ENCODE results near the gene BZW2. TPM values are rescaled to one million over a fixed set of nuclear protein-coding genes. Genes with fewer than 3 reads are reported as not detected.

Gene BZW2
- total and polyA plus RNA-seq, 4 experiments from 2014 or later = 18.6 to 58.7 (median 33.6) TPM

DNA sequence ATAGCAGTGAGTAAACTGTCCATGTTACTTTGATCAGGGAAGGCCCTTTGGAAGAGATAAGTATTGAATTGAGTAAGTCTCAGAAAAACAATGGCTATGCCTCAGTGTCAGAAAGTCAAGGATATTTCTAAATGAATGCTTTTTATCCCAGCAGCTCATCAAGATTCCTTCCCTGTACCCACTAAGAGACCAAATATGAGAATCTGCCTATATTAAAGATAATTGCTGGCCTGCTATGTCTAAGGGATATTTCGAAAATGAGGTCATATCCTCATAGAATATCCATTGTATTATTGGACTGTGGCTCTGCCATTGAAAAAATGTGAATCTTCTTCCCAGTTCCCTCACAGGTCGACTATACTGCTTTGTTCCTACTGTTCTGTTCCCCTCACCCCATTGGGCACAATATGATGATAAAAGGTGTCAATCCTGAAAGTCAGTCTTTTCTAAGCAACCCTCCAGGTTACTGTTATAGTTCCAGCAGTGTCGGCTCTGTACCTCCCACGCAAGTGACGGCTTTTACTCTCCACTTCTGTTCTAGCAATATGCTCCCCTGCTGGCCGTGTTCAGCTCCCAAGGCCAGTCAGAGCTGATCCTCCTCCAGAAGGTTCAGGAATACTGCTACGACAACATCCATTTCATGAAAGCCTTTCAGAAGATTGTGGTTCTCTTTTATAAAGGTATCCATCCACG, 51.7 kb downstream of the BZW2 start:
- DNase-seq = no peak
- Mint-ChIP-seq H3K4me3 (no peak overlapping the region), H3K4me1 (peaks cover 0 to 1% (median 0%) of the 10 kb centered on the region in 4 donors), H3K9me3 (no peaks in the 10 kb centered on the region), H3K36me3 (peaks cover 75 to 79% of the 10 kb centered on the region in 2 donors), H3K27me3 (no peaks in the 10 kb centered on the region), H3K27ac (no peak overlapping the region)
- no peak overlapping the region for H3K4me3 ChIP-seq (ENCODE audit: low read length in 2 of 2)
- ChIA-PET POLR2A (ENCODE audit: partially characterized antibody) (no interaction called here), CTCF (ENCODE audit: partially characterized antibody) (no interaction called here)
- H3K27me3 ChIP-seq (ENCODE audit: insufficient read depth, low read length) = no peaks in the 10 kb centered on the region
- no peaks in the 10 kb centered on the region for H3K9me3 ChIP-seq (ENCODE audit: control insufficient read depth in 1 of 2, low read length in 2 of 2)
- H3K27ac ChIP-seq (ENCODE audit: low read depth, low read length) = no peak overlapping the region
- H3K4me1 ChIP-seq (ENCODE audit: insufficient read depth, low read length) = no peaks in the 10 kb centered on the region
- H3K36me3 ChIP-seq (ENCODE audit: insufficient read depth, low read length) = peaks cover 55% of the 10 kb centered on the region
- intact Hi-C loops (cut with micrococcal nuclease) = loop anchor here (10.0 kb wide), 1 partner anchor 217 kb away; no protein-coding TSS in a partner anchor

DNA sequence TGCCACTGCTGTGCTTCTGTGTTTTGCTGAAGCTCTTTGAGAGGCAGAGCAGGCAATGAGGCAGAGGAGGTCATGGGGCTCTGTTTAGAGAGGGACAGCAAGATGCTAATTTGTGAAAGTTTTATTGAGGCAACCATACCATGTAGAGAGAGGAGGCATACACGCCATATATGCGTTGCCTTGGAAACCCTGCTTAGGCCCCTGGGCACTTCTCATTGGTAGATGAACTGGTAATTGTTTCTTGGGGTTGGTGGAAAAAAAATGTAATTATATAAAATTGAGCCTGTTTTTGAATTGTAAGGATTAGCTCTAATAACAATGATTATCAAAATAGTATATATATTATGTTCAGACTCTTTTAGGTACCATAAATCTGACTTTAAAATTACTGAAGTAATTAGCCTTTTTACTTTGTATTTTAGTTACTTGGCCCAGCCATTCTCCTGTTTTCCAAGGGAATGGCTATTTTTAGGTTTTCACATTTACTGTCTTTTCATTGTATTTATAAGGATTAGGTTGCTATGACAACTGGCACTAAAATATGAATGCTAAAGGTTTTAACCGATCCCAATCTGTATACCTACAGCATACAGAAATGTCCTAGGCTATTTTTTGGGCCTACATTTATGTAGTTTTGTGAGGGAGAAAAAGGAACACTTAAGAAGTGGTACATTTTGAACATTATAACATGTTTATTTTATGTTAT, 52.4 kb downstream of the BZW2 start:
- ChIA-PET CTCF (ENCODE audit: partially characterized antibody) (no interaction called here), POLR2A (ENCODE audit: partially characterized antibody) (no interaction called here)
- intact Hi-C loops (cut with micrococcal nuclease) = loop anchor here (10.0 kb wide), 1 partner anchor 216 kb away; no protein-coding TSS in a partner anchor
- Mint-ChIP-seq H3K4me3 (no peak overlapping the region), H3K4me1 (peaks cover 0 to 1% (median 0%) of the 10 kb centered on the region in 4 donors), H3K36me3 (peaks cover 71 to 77% of the 10 kb centered on the region in 2 donors), H3K9me3 (no peaks in the 10 kb centered on the region), H3K27me3 (no peaks in the 10 kb centered on the region), H3K27ac (no peak overlapping the region)
- no peaks in the 10 kb centered on the region for H3K4me1 ChIP-seq (ENCODE audit: insufficient read depth, low read length)
- no peak overlapping the region for H3K27ac ChIP-seq (ENCODE audit: low read depth, low read length)
- DNase-seq = no peak
- H3K9me3 ChIP-seq (ENCODE audit: control insufficient read depth in 1 of 2, low read length in 2 of 2) = no peaks in the 10 kb centered on the region
- H3K27me3 ChIP-seq (ENCODE audit: insufficient read depth, low read length) = no peaks in the 10 kb centered on the region
- H3K4me3 ChIP-seq (ENCODE audit: low read length in 2 of 2) = no peak overlapping the region
- peaks cover 55% of the 10 kb centered on the region for H3K36me3 ChIP-seq (ENCODE audit: insufficient read depth, low read length)

DNA sequence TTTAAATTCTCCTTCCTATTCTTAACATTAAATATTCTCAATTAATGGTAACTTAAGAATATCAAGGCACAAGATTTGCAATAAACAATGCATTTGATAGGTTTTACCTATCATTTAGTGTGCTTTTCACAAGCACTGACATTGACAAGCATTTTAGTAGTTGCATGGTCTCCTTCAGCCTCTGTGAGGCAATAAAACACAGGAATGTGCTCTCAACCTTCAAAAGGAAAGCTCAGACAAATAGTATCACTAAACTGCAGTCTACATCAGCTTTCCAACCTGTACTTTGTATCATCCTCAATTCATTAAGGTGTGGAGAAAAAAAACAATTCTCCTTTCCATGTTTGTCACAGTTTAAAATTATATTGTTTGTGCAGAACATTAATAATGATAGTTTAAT, 56.5 kb downstream of the BZW2 start:
- H3K4me1 Mint-ChIP-seq = peaks cover 0 to 1% (median 0%) of the 10 kb centered on the region in 4 donors
- H3K36me3 Mint-ChIP-seq = peaks cover 65 to 68% of the 10 kb centered on the region in 2 donors
- ChIA-PET POLR2A (ENCODE audit: partially characterized antibody) (no interaction called here), CTCF (ENCODE audit: partially characterized antibody) (interaction anchor here (1.4 kb wide), 1 partner anchor 9 kb away, joined by 3 read pairs; no protein-coding TSS in a partner anchor)
- Histone ChIP-seq H3K9me3 (ENCODE audit: control insufficient read depth in 1 of 2, low read length in 2 of 2) (no peaks in the 10 kb centered on the region), H3K4me1 (ENCODE audit: insufficient read depth, low read length) (no peaks in the 10 kb centered on the region), H3K27ac (ENCODE audit: low read depth, low read length) (no peak overlapping the region), H3K36me3 (ENCODE audit: insufficient read depth, low read length) (peaks cover 26% of the 10 kb centered on the region), H3K27me3 (ENCODE audit: insufficient read depth, low read length) (no peaks in the 10 kb centered on the region), H3K4me3 (ENCODE audit: low read length in 2 of 2) (no peak overlapping the region)
- H3K27ac Mint-ChIP-seq = no peak overlapping the region
- H3K9me3 Mint-ChIP-seq = no peaks in the 10 kb centered on the region
- intact Hi-C loops (cut with micrococcal nuclease) = no loop called here
- H3K4me3 Mint-ChIP-seq = no peak overlapping the region
- H3K27me3 Mint-ChIP-seq = no peaks in the 10 kb centered on the region
- DNase-seq = no peak

- Mint-ChIP-seq H3K4me3 (no peak overlapping the region), H3K9me3 (no peaks in the 10 kb centered on the region), H3K36me3 (peaks cover 35 to 41% of the 10 kb centered on the region in 2 donors), H3K27me3 (no peaks in the 10 kb centered on the region), H3K4me1 (peaks cover 0 to 4% (median 0%) of the 10 kb centered on the region in 4 donors), H3K27ac (no peak overlapping the region)
- H3K27me3 ChIP-seq (ENCODE audit: insufficient read depth, low read length) = no peaks in the 10 kb centered on the region
- no peaks in the 10 kb centered on the region for H3K9me3 ChIP-seq (ENCODE audit: control insufficient read depth in 1 of 2, low read length in 2 of 2)
- ChIA-PET CTCF (ENCODE audit: partially characterized antibody) (no interaction called here), POLR2A (ENCODE audit: partially characterized antibody) (no interaction called here)
- H3K27ac ChIP-seq (ENCODE audit: low read depth, low read length) = no peak overlapping the region
- intact Hi-C loops (cut with micrococcal nuclease) = no loop called here
- no peak overlapping the region for H3K4me3 ChIP-seq (ENCODE audit: low read length in 2 of 2)
- no peaks in the 10 kb centered on the region for H3K4me1 ChIP-seq (ENCODE audit: insufficient read depth, low read length)
- no peak for DNase-seq
- no peaks in the 10 kb centered on the region for H3K36me3 ChIP-seq (ENCODE audit: insufficient read depth, low read length)
These were observed 62.5 kb downstream of the BZW2 start for GRCh38 chr7:16708511-16708910.

- Histone ChIP-seq H3K4me3 (ENCODE audit: low read length in 2 of 2) (no peak overlapping the region), H3K36me3 (ENCODE audit: insufficient read depth, low read length) (no peaks in the 10 kb centered on the region), H3K27me3 (ENCODE audit: insufficient read depth, low read length) (no peaks in the 10 kb centered on the region), H3K4me1 (ENCODE audit: insufficient read depth, low read length) (no peaks in the 10 kb centered on the region), H3K27ac (ENCODE audit: low read depth, low read length) (no peak overlapping the region), H3K9me3 (ENCODE audit: control insufficient read depth in 1 of 2, low read length in 2 of 2) (no peaks in the 10 kb centered on the region)
- H3K27ac Mint-ChIP-seq = no peak overlapping the region
- peaks cover 0 to 4% (median 0%) of the 10 kb centered on the region in 4 donors for H3K4me1 Mint-ChIP-seq
- no peak overlapping the region for H3K4me3 Mint-ChIP-seq
- CTCF ChIA-PET (ENCODE audit: partially characterized antibody) = no interaction called here
- intact Hi-C loops (cut with micrococcal nuclease) = no loop called here
- POLR2A ChIA-PET (ENCODE audit: partially characterized antibody) = no interaction called here
- no peaks in the 10 kb centered on the region for H3K9me3 Mint-ChIP-seq
- DNase-seq = no peak
- peaks cover 30 to 37% of the 10 kb centered on the region in 2 donors for H3K36me3 Mint-ChIP-seq
- no peaks in the 10 kb centered on the region for H3K27me3 Mint-ChIP-seq
These were observed 63.0 kb downstream of the BZW2 start for GRCh38 chr7:16708980-16709379.

- H3K9me3 ChIP-seq (ENCODE audit: control insufficient read depth in 1 of 2, low read length in 2 of 2) = no peaks in the 10 kb centered on the region
- intact Hi-C loops (cut with micrococcal nuclease) = no loop called here
These were observed 64.7 kb downstream of the BZW2 start for GRCh38 chr7:16710651-16711050.

DNA sequence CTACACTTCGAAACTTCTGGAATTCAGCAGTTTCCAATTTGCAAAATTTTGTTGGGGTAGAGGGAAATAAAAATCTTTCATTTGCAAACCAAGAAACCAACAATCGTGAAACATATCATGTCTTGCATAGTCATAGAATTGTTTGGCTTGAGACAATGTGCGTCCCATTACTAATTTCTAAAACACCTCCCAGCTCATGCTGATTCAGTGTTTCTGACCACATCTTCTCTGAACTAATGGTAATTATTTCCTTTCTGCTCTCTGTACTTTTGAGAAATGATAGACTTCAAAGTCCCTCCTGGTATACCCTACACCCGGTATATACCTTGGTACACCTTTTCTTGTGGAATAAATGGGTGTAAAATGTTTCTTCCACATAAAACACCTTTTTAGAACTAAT, 65.7 kb downstream of the BZW2 start:
- Histone ChIP-seq H3K27ac (ENCODE audit: low read depth, low read length) (no peak overlapping the region), H3K4me3 (ENCODE audit: low read length in 2 of 2) (no peak overlapping the region), H3K4me1 (ENCODE audit: insufficient read depth, low read length) (no peaks in the 10 kb centered on the region), H3K9me3 (ENCODE audit: control insufficient read depth in 1 of 2, low read length in 2 of 2) (no peaks in the 10 kb centered on the region), H3K36me3 (ENCODE audit: insufficient read depth, low read length) (no peaks in the 10 kb centered on the region), H3K27me3 (ENCODE audit: insufficient read depth, low read length) (no peaks in the 10 kb centered on the region)
- intact Hi-C loops (cut with micrococcal nuclease) = no loop called here
- DNase-seq = no peak
- Mint-ChIP-seq H3K27me3 (no peaks in the 10 kb centered on the region), H3K27ac (no peak overlapping the region), H3K9me3 (no peaks in the 10 kb centered on the region), H3K4me3 (no peak overlapping the region), H3K4me1 (peaks cover 0 to 4% (median 0%) of the 10 kb centered on the region in 4 donors), H3K36me3 (peaks cover 11 to 23% of the 10 kb centered on the region in 2 donors)
- POLR2A ChIA-PET (ENCODE audit: partially characterized antibody) = no interaction called here
- CTCF ChIA-PET (ENCODE audit: partially characterized antibody) = no interaction called here

More at GRCh38 chr7:16710651-16711050, 64.7 kb downstream of the BZW2 start:
- Mint-ChIP-seq H3K9me3 (no peaks in the 10 kb centered on the region), H3K4me1 (peaks cover 0 to 4% (median 0%) of the 10 kb centered on the region in 4 donors), H3K27me3 (no peaks in the 10 kb centered on the region), H3K36me3 (peaks cover 21 to 28% of the 10 kb centered on the region in 2 donors), H3K4me3 (no peak overlapping the region), H3K27ac (no peak overlapping the region)
- Histone ChIP-seq H3K4me3 (ENCODE audit: low read length in 2 of 2) (no peak overlapping the region), H3K27me3 (ENCODE audit: insufficient read depth, low read length) (no peaks in the 10 kb centered on the region), H3K4me1 (ENCODE audit: insufficient read depth, low read length) (no peaks in the 10 kb centered on the region), H3K36me3 (ENCODE audit: insufficient read depth, low read length) (no peaks in the 10 kb centered on the region), H3K27ac (ENCODE audit: low read depth, low read length) (no peak overlapping the region)
- POLR2A ChIA-PET (ENCODE audit: partially characterized antibody) = no interaction called here
- no peak for DNase-seq
- CTCF ChIA-PET (ENCODE audit: partially characterized antibody) = no interaction called here
